Upper lobe of left lung (tissue), 4 donors: ENCODE measurements around the gene SUMO1.

Experiments used
- CTCF ChIP-seq, 6 experiments: fragments of 450-650 bp in 4 of 6; fragments of 200-600 bp in 2 of 6; sonication (generic) in 2 of 6; IDR thresholded peaks; one replicate each; pipeline ENCODE4 v1.5.1; 2016 to 2019; ENCODE audit warnings: antibody characterized with exemption in 6 of 6
- EP300 ChIP-seq, 4 donors: sonication (generic); formaldehyde crosslinking; IDR thresholded peaks; one replicate each; pipeline ENCODE4 v1.5.1; 2017; ENCODE audit warnings: antibody characterized with exemption in 4 of 4, control low read depth in 2 of 4
- POLR2A ChIP-seq, 4 donors: fragments of 450-650 bp; IDR thresholded peaks; one replicate each; pipeline ENCODE4 v1.5.1; 2016 to 2017; ENCODE audit warnings: antibody characterized with exemption in 4 of 4, mild to moderate bottlenecking in 2 of 4
- POLR2AphosphoS5 ChIP-seq, 2 donors: sonication (generic); formaldehyde crosslinking; IDR thresholded peaks; one replicate each; pipeline ENCODE4 v1.5.1; 2017; ENCODE audit warnings: antibody characterized with exemption in 2 of 2

DNA sequence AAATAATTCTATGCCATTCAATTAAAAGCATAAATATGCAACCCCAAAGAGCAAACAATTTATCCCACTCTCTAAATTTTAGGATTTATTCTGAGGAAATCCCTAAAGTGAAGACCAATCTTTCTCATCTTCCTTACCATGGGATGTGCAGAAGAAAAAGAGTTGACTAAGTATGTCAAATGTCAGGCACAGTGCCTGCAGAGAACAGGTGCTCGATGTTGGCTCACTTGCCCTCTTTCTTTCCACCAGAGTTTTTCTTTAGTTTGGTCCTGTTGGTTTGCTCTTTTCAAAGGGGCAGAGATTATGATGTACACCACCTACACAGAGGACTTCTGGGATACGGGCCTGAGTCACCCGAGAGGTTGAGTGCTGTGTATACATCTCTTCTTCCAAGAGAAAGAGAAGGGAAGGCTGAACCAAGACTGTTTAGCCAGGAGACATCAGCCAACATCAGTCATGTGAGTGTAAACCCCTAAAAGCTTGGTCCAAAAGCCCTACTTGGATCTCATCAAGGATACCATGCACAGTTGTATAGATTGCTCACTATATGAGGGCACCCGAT, 51.7 kb downstream of the SUMO1 start:
- TF ChIP-seq EP300 (IDR thresholded peaks at IDR 0.05) (no peak), CTCF (IDR thresholded peaks at IDR 0.05) (no peak), POLR2A (IDR thresholded peaks at IDR 0.05) (no peak), POLR2AphosphoS5 (IDR thresholded peaks at IDR 0.05) (no peak)
